GM12864 (cell line): ENCODE measurements around the gene PPME1.

ENCODE experiments used
- DNase-seq: peaks from one replicate; pipeline ENCODE4 v3.0.0-alpha.2; 2011; ENCODE audit warnings: low read depth
- H3K4me3 ChIP-seq: 2 replicates; pipeline ENCODE4 v1.5.1; 2011; ENCODE audit warnings: mild to moderate bottlenecking, low read depth, low read length, control low read depth
- TF ChIP-seq, protein P1 (sequence below): IDR thresholded peaks from 2 replicates; pipeline ENCODE4 v1.5.1; 2011; ENCODE audit warnings: low read depth, mild to moderate bottlenecking, moderate library complexity, low read length, control low read depth, inconsistent platforms; ENCODE audit errors: missing control alignments

The PPME1 gene

DNA sequence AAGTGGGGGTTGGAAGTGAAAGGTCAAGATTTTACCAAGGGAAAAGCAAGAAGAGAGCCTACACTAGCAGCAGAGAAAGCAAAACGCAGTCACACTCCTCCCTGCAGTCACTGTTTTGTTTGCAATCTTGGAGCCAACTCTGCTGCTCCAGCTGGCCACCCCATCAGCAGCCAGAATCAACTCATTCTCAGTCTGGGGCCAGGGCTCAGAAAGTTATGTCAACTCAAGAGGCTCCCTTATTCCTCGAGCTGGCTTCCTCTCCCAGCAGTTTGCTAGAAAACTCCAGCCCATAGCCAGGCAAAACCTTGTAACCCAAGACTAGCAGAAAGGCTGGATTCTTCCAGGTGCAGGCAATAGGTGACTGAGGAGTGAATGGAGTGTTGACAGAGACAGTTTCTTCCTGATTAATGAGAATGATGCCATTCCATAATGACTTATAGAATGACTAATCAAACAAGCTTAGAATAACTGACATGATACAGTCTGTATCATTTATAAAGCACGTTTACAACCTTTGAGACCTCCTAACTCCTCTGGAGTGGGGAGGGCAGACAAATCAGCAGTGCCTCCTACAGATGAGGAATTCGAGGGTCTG, 87.0 kb downstream of the PPME1 start:
- H3K4me3 ChIP-seq, result no peak overlapping the region
- TF ChIP-seq, protein P1, sequence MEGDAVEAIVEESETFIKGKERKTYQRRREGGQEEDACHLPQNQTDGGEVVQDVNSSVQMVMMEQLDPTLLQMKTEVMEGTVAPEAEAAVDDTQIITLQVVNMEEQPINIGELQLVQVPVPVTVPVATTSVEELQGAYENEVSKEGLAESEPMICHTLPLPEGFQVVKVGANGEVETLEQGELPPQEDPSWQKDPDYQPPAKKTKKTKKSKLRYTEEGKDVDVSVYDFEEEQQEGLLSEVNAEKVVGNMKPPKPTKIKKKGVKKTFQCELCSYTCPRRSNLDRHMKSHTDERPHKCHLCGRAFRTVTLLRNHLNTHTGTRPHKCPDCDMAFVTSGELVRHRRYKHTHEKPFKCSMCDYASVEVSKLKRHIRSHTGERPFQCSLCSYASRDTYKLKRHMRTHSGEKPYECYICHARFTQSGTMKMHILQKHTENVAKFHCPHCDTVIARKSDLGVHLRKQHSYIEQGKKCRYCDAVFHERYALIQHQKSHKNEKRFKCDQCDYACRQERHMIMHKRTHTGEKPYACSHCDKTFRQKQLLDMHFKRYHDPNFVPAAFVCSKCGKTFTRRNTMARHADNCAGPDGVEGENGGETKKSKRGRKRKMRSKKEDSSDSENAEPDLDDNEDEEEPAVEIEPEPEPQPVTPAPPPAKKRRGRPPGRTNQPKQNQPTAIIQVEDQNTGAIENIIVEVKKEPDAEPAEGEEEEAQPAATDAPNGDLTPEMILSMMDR, result no peak
- DNase-seq, result no peak

DNA sequence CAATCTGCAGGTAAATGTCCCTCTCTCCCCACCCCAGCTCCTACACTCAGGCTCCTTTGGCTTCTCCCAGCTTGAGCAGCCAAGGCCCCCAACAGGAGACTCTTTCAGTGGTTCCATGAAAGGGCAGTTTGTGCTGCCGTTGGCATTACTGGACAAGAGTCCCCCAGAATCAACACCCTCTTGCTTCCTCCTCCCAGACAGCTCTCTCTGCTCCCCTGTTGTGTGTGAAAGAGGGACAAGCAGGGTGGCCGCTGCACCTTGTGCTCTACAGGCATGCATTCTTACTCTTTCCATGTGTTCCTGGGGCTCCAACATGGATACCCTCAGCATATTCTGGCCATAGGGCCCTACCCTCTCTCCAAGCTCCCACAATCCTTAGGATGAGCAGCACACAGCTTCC, 91.6 kb downstream of the PPME1 start:
- DNase-seq, result no peak
- TF ChIP-seq, protein P1, result no peak
- H3K4me3 ChIP-seq, result no peak overlapping the region

DNA sequence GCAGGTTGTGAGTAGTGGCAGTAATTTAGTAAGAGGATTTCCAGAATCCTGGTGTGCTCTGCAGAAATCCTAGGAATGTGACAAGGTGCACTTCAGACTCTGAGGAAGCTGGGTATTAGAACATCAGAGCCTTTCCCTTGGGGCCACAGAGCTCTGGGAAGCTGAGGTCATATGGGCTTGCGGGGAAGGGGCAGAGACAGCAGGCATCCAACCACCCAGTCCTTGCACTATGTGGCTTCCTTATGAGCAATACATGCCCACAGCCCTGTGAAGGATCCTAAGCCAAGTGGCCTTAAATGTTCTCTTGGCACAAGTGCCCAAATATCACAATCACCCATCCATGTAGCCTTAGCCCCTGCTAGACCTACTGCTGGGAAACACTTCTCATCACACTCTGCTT, 94.2 kb downstream of the PPME1 start:
- no peak for DNase-seq
- TF ChIP-seq, protein P1, result no peak
- no peak overlapping the region for H3K4me3 ChIP-seq

DNA sequence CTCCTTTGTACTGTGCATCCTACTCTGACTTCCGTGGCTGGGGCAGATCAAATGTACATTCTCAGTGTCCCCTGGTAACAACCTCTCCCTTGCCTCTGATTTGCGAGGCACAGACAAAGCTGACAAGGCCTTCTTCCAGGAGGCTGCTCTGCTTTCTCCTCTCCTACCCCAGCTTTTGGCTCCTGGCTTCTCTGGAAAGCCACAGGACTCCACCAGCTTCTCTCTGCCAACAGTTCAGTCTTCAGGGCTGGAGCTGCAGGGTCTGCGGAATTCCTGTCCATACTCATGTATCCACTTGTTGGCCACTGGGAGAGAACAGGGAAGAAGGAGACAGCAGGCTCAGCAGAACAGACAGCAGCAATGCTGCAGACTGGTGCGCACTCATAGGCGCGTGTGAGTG, 95.9 kb downstream of the PPME1 start:
- no peak for DNase-seq
- no peak overlapping the region for H3K4me3 ChIP-seq
- TF ChIP-seq, protein P1, result no peak

DNA sequence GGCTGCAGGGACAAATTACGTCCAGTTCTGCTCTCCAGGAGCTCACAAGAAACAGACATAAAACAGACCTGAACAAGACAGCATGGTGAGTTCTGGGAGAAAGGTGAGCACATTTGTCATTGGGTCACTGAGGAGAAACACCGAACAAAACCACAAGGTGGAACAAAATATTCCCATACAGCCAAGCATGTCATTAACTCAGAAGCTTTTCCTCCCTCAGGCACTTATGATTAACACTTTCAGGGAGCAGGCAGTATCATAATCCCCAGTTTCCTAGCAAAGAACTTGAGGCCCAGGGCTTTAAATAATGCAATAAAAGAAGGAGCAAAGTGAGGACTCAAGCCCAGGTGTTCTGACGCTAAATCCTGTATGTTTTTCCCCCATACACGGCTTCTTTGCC, 97.4 kb downstream of the PPME1 start:
- no peak overlapping the region for H3K4me3 ChIP-seq
- no peak for DNase-seq
- TF ChIP-seq, protein P1, result no peak

DNA sequence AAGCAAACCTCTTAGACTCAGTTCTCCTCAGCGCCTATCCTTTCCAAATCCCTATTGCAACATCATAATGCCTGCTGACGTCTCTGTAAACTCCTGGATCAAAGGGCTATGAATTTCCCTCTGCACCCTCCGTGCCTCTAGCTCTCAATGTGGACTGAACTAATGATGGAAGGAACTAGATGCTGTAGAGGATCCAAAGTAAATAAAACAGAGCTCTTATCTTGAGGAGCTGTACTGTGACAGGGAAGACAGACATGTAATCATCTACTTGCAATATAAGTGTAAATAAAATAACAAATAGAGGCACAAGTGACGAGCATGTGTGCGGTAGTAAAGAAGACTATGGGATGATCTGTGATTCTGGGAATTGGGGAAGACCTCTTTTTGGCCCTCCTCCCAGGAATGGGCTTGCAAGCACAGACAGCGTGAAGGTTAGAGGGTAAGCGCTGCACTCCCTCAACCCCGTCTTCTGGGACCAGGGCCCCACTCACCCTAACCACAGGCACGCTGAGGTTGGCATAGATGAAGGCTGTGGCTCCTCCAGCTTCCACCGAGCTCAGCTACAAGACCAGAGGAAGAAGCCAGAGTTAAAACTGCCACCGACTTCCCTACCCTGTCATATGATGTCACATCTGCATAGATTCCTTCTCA, 98.2 kb downstream of the PPME1 start:
- no peak for DNase-seq
- no peak overlapping the region for H3K4me3 ChIP-seq
- TF ChIP-seq, protein P1, result no peak

DNA sequence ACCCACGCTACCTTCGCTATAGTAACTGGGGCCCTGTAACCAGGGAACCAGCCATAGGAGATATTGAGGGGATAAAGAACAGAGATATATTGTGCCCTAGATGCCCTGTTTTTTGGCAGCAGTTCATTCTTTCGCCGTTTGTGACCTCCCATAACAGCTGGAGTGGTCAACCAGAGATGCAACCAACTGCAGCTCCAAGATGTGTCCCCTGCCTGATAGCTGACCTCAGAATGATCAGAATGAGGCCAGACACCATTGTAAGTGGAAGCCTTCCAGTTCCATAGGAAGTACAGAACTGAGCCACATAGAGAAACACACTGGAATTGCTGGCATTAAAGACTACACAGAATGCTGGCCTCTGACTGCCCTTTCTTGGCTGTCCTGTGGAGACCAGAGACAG, 101.2 kb downstream of the PPME1 start:
- TF ChIP-seq, protein P1, result no peak
- no peak overlapping the region for H3K4me3 ChIP-seq
- no peak for DNase-seq
